Activated T-cell treated with anti-CD3 and anti-CD28 coated beads, Interleukin-2, amount 50 U/mL, for 24 hours (primary cell): Measurements from ENCODE around the gene CDKAL1.

Experiments used
- DNase-seq: peaks from one replicate; pipeline ENCODE4 v3.0.0-alpha.2; 2020
- H3K27ac Mint-ChIP-seq: 2 replicates; pipeline ENCODE4 v1.8.0; 2020; ENCODE audit warnings: mild to moderate bottlenecking, mixed read lengths
- H3K27me3 Mint-ChIP-seq: 2 replicates; pipeline ENCODE4 v1.8.0; 2020; ENCODE audit warnings: mixed read lengths
- H3K36me3 Mint-ChIP-seq: 2 replicates; pipeline ENCODE4 v1.8.0; 2020; ENCODE audit warnings: low read depth, mixed read lengths
- H3K4me1 Mint-ChIP-seq: 2 replicates; pipeline ENCODE4 v1.8.0; 2020; ENCODE audit warnings: low read depth, mixed read lengths
- H3K4me3 Mint-ChIP-seq: 2 replicates; pipeline ENCODE4 v1.8.0; 2020; ENCODE audit warnings: mild to moderate bottlenecking, moderate library complexity, mixed read lengths
- H3K9me3 Mint-ChIP-seq: 2 replicates; pipeline ENCODE4 v1.8.0; 2020; ENCODE audit warnings: mixed read lengths

The CDKAL1 gene

DNA sequence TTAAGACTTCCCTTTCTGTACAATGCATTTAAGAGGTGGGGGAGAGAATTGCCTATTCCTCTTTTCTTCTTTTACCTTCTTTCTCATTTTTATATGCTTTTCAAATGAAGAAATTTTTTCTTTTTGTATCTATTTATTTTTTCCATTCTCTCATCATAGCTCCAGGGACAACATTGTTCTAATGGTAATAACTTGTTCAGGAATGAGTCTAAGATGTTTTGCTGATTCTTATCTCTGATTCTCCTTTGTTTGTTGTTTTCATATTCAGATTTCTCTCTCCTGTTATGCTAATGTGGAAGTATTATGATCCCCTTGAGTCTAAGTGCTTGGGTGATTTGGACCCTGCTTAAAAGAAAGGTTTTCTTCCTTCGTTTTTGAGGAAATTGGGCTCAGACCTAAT is 451.6 kb downstream of the CDKAL1 start:
- no peak for DNase-seq
- Mint-ChIP-seq H3K4me1 (no peaks in the 10 kb centered on the region), H3K27ac (no peak overlapping the region), H3K27me3 (no peaks in the 10 kb centered on the region), H3K9me3 (peaks cover 13% of the 10 kb centered on the region), H3K36me3 (peaks cover 50% of the 10 kb centered on the region), H3K4me3 (no peak overlapping the region)

- peaks cover 3% of the 10 kb centered on the region for H3K9me3 Mint-ChIP-seq
- H3K36me3 Mint-ChIP-seq, result peaks cover 46% of the 10 kb centered on the region
- no peaks in the 10 kb centered on the region for H3K27me3 Mint-ChIP-seq
- H3K27ac Mint-ChIP-seq, result no peak overlapping the region
- DNase-seq, result no peak
- H3K4me3 Mint-ChIP-seq, result no peak overlapping the region
- no peaks in the 10 kb centered on the region for H3K4me1 Mint-ChIP-seq
Observed at GRCh38 chr6:20991910-20992309, 457.7 kb downstream of the CDKAL1 start.

DNA sequence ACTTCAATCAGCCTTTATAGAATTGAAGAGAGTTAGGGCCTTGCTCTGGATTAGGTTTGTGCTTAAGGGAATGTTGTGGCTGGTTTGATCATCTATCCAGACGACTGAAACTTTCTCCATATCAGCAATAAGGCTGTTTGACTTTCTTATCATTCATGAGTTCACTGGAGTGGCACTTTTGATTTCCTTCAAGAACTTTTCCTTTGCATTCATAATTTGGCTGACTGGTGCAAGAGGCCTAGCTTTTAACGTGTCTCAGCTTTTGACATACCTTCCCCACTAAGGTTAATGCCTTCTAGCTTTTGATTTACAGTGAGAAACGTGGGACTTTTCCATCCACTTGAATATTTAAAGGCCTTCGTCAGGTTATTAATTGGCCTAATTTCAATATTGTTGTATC is 461.8 kb downstream of the CDKAL1 start:
- no peaks in the 10 kb centered on the region for H3K4me1 Mint-ChIP-seq
- peaks cover under 1% of the 10 kb centered on the region for H3K9me3 Mint-ChIP-seq
- peaks cover 52% of the 10 kb centered on the region for H3K36me3 Mint-ChIP-seq
- no peaks in the 10 kb centered on the region for H3K27me3 Mint-ChIP-seq
- no peak overlapping the region for H3K27ac Mint-ChIP-seq
- no peak overlapping the region for H3K4me3 Mint-ChIP-seq
- DNase-seq, result no peak

GRCh38 chr6:20997143-20997769 is 463.0 kb downstream of the CDKAL1 start:
- no peak for DNase-seq
- Mint-ChIP-seq H3K36me3 (peaks cover 62% of the 10 kb centered on the region), H3K27me3 (no peaks in the 10 kb centered on the region), H3K4me1 (no peaks in the 10 kb centered on the region), H3K27ac (no peak overlapping the region), H3K4me3 (no peak overlapping the region), H3K9me3 (no peaks in the 10 kb centered on the region)

- no peak overlapping the region for H3K4me3 Mint-ChIP-seq
- H3K36me3 Mint-ChIP-seq, result peaks cover 66% of the 10 kb centered on the region
- H3K9me3 Mint-ChIP-seq, result no peaks in the 10 kb centered on the region
- no peaks in the 10 kb centered on the region for H3K27me3 Mint-ChIP-seq
- DNase-seq, result no peak
- H3K4me1 Mint-ChIP-seq, result no peaks in the 10 kb centered on the region
- H3K27ac Mint-ChIP-seq, result no peak overlapping the region
Observed at GRCh38 chr6:20997770-20998147, 463.5 kb downstream of the CDKAL1 start.

GRCh38 chr6:20998748-20999448 is 464.6 kb downstream of the CDKAL1 start:
- H3K4me3 Mint-ChIP-seq, result no peak overlapping the region

GRCh38 chr6:21000331-21000801 is 466.1 kb downstream of the CDKAL1 start:
- Mint-ChIP-seq H3K9me3 (no peaks in the 10 kb centered on the region), H3K4me3 (no peak overlapping the region), H3K27me3 (no peaks in the 10 kb centered on the region), H3K27ac (no peak overlapping the region), H3K4me1 (no peaks in the 10 kb centered on the region), H3K36me3 (peaks cover 71% of the 10 kb centered on the region)
- DNase-seq, result no peak

More at GRCh38 chr6:20998748-20999448, 464.6 kb downstream of the CDKAL1 start:
- Mint-ChIP-seq H3K4me1 (no peaks in the 10 kb centered on the region), H3K36me3 (peaks cover 73% of the 10 kb centered on the region), H3K9me3 (no peaks in the 10 kb centered on the region), H3K27me3 (no peaks in the 10 kb centered on the region), H3K27ac (no peak overlapping the region)
- no peak for DNase-seq

DNA sequence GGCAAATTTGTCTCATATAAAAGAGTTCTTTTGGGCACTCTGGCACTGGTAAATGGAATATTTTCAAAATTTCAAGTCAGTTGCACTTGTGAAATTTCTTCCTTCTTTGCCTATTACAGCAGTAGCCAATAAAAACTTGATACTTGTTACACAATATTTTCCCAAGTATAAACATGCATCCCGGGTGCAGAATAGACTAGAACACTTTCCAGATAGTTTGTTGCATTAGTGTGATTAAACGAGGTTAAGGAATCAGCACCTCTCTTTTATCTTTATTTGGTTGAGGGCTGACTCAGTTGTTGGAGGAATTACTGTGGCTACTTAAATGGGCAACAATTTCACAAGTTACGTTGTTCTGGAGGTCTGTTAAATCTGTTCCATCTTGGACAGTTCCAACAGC is 467.5 kb downstream of the CDKAL1 start:
- Mint-ChIP-seq H3K27me3 (no peaks in the 10 kb centered on the region), H3K4me1 (no peaks in the 10 kb centered on the region), H3K36me3 (peaks cover 75% of the 10 kb centered on the region), H3K9me3 (no peaks in the 10 kb centered on the region), H3K27ac (no peak overlapping the region), H3K4me3 (no peak overlapping the region)
- no peak for DNase-seq

- Mint-ChIP-seq H3K27ac (no peak overlapping the region), H3K4me3 (no peak overlapping the region), H3K36me3 (peaks cover 80% of the 10 kb centered on the region)
Observed at GRCh38 chr6:21003780-21004541, 469.7 kb downstream of the CDKAL1 start.

GRCh38 chr6:21005816-21006570 is 471.7 kb downstream of the CDKAL1 start:
- Mint-ChIP-seq H3K9me3 (peaks cover 11% of the 10 kb centered on the region), H3K27ac (no peak overlapping the region), H3K36me3 (peaks cover 76% of the 10 kb centered on the region), H3K4me1 (no peaks in the 10 kb centered on the region), H3K27me3 (no peaks in the 10 kb centered on the region), H3K4me3 (no peak overlapping the region)
- DNase-seq, result no peak

More at GRCh38 chr6:21003780-21004541, 469.7 kb downstream of the CDKAL1 start:
- DNase-seq, result no peak
- Mint-ChIP-seq H3K4me1 (no peaks in the 10 kb centered on the region), H3K9me3 (peaks cover 6% of the 10 kb centered on the region), H3K27me3 (no peaks in the 10 kb centered on the region)

- Mint-ChIP-seq H3K27ac (no peak overlapping the region), H3K9me3 (peaks cover 2% of the 10 kb centered on the region), H3K36me3 (peaks cover 40% of the 10 kb centered on the region), H3K4me1 (peaks cover 1% of the 10 kb centered on the region), H3K27me3 (no peaks in the 10 kb centered on the region), H3K4me3 (no peak overlapping the region)
- DNase-seq, result no peak
Observed at GRCh38 chr6:21019614-21020013, 485.4 kb downstream of the CDKAL1 start.

DNA sequence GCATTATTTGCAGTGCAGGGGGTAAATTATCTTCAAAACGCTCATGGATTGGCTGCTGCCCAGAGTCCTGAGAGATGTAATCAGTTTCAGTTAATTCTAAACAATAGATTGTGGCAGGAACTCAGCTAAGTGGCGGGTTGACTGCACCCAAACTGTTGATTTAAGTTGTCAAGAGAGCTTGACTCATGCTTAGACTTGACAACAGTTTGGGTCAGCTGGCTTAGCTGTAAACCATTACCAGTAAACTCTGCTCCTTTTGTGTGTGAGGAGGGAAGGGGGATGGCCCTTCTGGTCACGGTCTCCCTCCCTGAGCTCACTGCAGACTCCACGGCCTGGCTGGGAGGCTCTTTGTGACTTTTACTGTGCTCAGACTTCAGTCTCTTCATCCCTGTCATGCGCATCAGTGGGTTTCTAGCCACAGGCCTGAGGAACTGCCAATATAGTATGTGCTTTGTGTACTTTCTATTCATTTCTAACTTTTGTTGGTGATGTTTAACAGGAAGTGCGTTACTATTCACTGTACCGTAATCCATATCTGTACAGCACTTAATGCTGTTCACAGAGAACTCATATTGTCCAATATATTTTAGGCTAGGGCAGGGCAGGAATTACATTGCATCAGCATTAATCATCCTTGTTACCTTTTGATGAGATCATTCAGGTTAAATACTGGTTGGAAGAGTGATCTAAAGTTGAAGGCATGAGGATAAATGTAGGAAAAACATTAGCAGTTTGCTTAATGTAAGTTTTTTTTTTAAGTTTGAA is 488.3 kb downstream of the CDKAL1 start:
- peaks cover 1% of the 10 kb centered on the region for H3K4me1 Mint-ChIP-seq
- peaks cover 48% of the 10 kb centered on the region for H3K36me3 Mint-ChIP-seq
- H3K27me3 Mint-ChIP-seq, result no peaks in the 10 kb centered on the region
- DNase-seq, result no peak
- H3K4me3 Mint-ChIP-seq, result no peak overlapping the region
- H3K9me3 Mint-ChIP-seq, result peaks cover 9% of the 10 kb centered on the region
- no peak overlapping the region for H3K27ac Mint-ChIP-seq

DNA sequence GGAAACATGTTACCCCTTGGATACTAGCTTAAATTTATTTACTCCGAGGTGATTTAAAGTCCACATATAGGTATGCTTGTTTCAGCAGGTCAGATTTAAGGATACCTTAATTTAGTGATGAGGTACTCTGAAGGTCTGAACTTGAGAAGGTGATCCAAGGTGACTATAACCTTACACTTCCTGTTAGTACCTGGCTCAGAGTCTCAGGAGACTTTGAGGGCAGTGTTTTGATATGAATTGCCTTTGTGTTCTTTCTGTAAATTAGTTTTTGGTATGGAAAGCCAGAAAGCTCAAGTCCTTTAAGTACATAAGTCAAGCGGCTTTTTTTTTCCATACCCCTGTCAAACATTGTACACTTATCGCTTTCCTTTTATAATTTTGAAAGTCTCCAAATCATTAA is 489.0 kb downstream of the CDKAL1 start:
- Mint-ChIP-seq H3K27ac (no peak overlapping the region), H3K27me3 (no peaks in the 10 kb centered on the region), H3K4me3 (no peak overlapping the region), H3K9me3 (peaks cover 9% of the 10 kb centered on the region), H3K4me1 (peaks cover 1% of the 10 kb centered on the region), H3K36me3 (peaks cover 54% of the 10 kb centered on the region)
- DNase-seq, result no peak

DNA sequence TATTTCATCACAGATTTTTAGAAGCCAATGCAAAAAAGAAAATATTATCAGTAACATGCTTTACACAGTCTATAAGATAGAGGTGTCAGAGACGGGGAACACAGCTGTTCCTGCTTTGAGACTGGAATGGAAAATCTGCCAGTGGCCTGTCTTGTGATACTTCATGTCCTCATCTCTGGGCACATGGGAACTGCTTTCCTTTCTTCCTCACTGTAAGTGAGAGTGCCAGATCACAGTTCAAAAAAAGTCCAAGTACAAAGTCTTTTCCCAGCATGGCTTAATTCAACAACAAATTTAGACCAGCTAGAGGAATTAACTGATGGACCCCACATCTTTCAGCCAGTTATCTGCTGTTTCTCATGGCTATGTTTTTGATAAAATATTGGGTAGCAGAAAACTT is 490.4 kb downstream of the CDKAL1 start:
- Mint-ChIP-seq H3K27ac (no peak overlapping the region), H3K4me3 (no peak overlapping the region), H3K4me1 (peaks cover 1% of the 10 kb centered on the region), H3K9me3 (peaks cover 9% of the 10 kb centered on the region), H3K27me3 (no peaks in the 10 kb centered on the region), H3K36me3 (peaks cover 62% of the 10 kb centered on the region)
- no peak for DNase-seq
